CD4-positive, alpha-beta T cell treated with Interleukin-2 at 100 ng/mL for 4 hours (primary cell): Measurements from ENCODE around the gene CLCNKA.
"Not testable (repeated sequence)": the region's sequence is repeated elsewhere in the genome, so short reads cannot be mapped to it uniquely, and the experiment has no call there.

Experiments
- DNase-seq: peaks from one replicate; pipeline ENCODE4 v3.0.0-alpha.2; 2020; ENCODE audit warnings: low spot score

The CLCNKA gene

GRCh38 chr1:15997637-15998280, 24.1 kb upstream of the CLCNKA start:
- no peak for DNase-seq

- no peak for DNase-seq
Measured at GRCh38 chr1:15998929-15999328, 22.9 kb upstream of the CLCNKA start.

- not testable (repeated sequence) for DNase-seq
Measured at GRCh38 chr1:16001274-16001673, 20.6 kb upstream of the CLCNKA start.

GRCh38 chr1:16005597-16005996, 16.2 kb upstream of the CLCNKA start:
- no peak for DNase-seq

GRCh38 chr1:16006010-16006409, 15.8 kb upstream of the CLCNKA start:
- DNase-seq: no peak

GRCh38 chr1:16006552-16007485, 15.0 kb upstream of the CLCNKA start:
- no peak for DNase-seq

- DNase-seq: no peak
Measured at GRCh38 chr1:16007671-16008341, 14.0 kb upstream of the CLCNKA start.

- DNase-seq: peak; percentile 74
Measured at GRCh38 chr1:16009030-16009460, 12.8 kb upstream of the CLCNKA start.

- no peak for DNase-seq
Measured at GRCh38 chr1:16009678-16010077, 12.2 kb upstream of the CLCNKA start.

GRCh38 chr1:16010837-16011236, 11.0 kb upstream of the CLCNKA start:
- DNase-seq: no peak

- DNase-seq: no peak
Measured at GRCh38 chr1:16011936-16012589, 9.8 kb upstream of the CLCNKA start.

- DNase-seq: peak; percentile 2
Measured at GRCh38 chr1:16012590-16013219, 9.1 kb upstream of the CLCNKA start.

GRCh38 chr1:16013220-16013907, 8.5 kb upstream of the CLCNKA start:
- DNase-seq: peak; percentile 35

GRCh38 chr1:16013908-16014258, 8.0 kb upstream of the CLCNKA start:
- no peak for DNase-seq

- no peak for DNase-seq
Measured at GRCh38 chr1:16014509-16015482, 7.0 kb upstream of the CLCNKA start.

- DNase-seq: no peak
Measured at GRCh38 chr1:16015491-16015890, 6.3 kb upstream of the CLCNKA start.

- no peak for DNase-seq
Measured at GRCh38 chr1:16015960-16016901, 5.6 kb upstream of the CLCNKA start.

GRCh38 chr1:16017076-16017460, 4.8 kb upstream of the CLCNKA start:
- no peak for DNase-seq
